Amniotic stem cell (primary cell): Measurements from ENCODE around the gene KIF1A.
"Not testable (repeated sequence)": the region's sequence is repeated elsewhere in the genome, so short reads cannot be mapped to it uniquely, and the experiment has no call there.

Experiments used
- DNase-seq: peaks from one replicate; lab custom pipeline; 2025; lab: John Stamatoyannopoulos, UW

KIF1A gene

GRCh38 chr2:240848900-240849680, 29.1 kb upstream of the KIF1A start:
- DNase-seq: no peak

- no peak for DNase-seq
Observed at GRCh38 chr2:240847817-240848216, 27.8 kb upstream of the KIF1A start.

GRCh38 chr2:240846873-240847595, 27.0 kb upstream of the KIF1A start:
- no peak for DNase-seq

GRCh38 chr2:240846309-240846708, 26.3 kb upstream of the KIF1A start:
- not testable (repeated sequence) for DNase-seq

- DNase-seq: peak; percentile 35
Observed at GRCh38 chr2:240840435-240841060, 20.5 kb upstream of the KIF1A start.

GRCh38 chr2:240839152-240840143, 19.4 kb upstream of the KIF1A start:
- no peak for DNase-seq

GRCh38 chr2:240837621-240838020, 17.6 kb upstream of the KIF1A start:
- DNase-seq: no peak

- DNase-seq: no peak
Observed at GRCh38 chr2:240836781-240837467, 16.9 kb upstream of the KIF1A start.

GRCh38 chr2:240835528-240835927, 15.5 kb upstream of the KIF1A start:
- DNase-seq: no peak

- no peak for DNase-seq
Observed at GRCh38 chr2:240834377-240834975, 14.5 kb upstream of the KIF1A start.

- DNase-seq: no peak
Observed at GRCh38 chr2:240833724-240834285, 13.8 kb upstream of the KIF1A start.

GRCh38 chr2:240832921-240833494, 13.0 kb upstream of the KIF1A start:
- no peak for DNase-seq

- DNase-seq: peak; percentile 33
Observed at GRCh38 chr2:240832205-240832727, 12.2 kb upstream of the KIF1A start.

- no peak for DNase-seq
Observed at GRCh38 chr2:240831594-240832204, 11.7 kb upstream of the KIF1A start.

- DNase-seq: no peak
Observed at GRCh38 chr2:240825476-240825875, 5.5 kb upstream of the KIF1A start.

- no peak for DNase-seq
Observed at GRCh38 chr2:240823449-240824336, 3.7 kb upstream of the KIF1A start.

- DNase-seq: no peak
Observed at GRCh38 chr2:240822280-240822847, 2.3 kb upstream of the KIF1A start.

- DNase-seq: no peak
Observed at GRCh38 chr2:240821429-240821778, 1.4 kb upstream of the KIF1A start.
